Erythroblast (primary cell): ENCODE measurements around the gene IGLL5.

Source experiments
- GATA1 ChIP-seq: IDR thresholded peaks from 2 replicates; pipeline ENCODE4 v1.6.1; 2011; ENCODE audit warnings: low read depth, mild to moderate bottlenecking, control low read depth, low read length, moderate library complexity
- POLR2A ChIP-seq: IDR thresholded peaks from 2 replicates; pipeline ENCODE4 v1.6.1; 2011; ENCODE audit warnings: mild to moderate bottlenecking, low read length

DNA sequence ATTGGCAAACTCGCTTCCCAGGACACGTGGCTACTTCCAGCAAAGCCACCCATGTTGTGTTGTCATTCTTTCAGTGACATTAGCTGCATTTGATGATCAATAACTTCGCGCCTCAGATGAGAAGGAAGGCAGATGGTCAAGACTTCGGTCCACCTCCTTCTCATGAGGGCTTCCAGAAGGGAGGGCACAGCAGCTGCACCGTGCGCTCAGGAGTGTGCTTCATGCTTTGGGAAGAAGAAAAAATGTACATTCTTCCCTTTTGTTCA, 25.3 kb downstream of the IGLL5 start:
- TF ChIP-seq POLR2A (no peak), GATA1 (no peak)
